GM12874 (cell line): ENCODE data around the gene LYVE1.

Source experiments
- TF ChIP-seq, protein P1 (sequence below): IDR thresholded peaks from 2 replicates; pipeline ENCODE4 v1.5.1; 2011; ENCODE audit warnings: low read depth, mild to moderate bottlenecking, control low read depth, low read length, moderate library complexity; ENCODE audit not compliant: insufficient read depth

LYVE1 gene

GRCh38 chr11:10566257-10566957 lies 2.1 kb downstream of the LYVE1 start:
- TF ChIP-seq, protein P1, sequence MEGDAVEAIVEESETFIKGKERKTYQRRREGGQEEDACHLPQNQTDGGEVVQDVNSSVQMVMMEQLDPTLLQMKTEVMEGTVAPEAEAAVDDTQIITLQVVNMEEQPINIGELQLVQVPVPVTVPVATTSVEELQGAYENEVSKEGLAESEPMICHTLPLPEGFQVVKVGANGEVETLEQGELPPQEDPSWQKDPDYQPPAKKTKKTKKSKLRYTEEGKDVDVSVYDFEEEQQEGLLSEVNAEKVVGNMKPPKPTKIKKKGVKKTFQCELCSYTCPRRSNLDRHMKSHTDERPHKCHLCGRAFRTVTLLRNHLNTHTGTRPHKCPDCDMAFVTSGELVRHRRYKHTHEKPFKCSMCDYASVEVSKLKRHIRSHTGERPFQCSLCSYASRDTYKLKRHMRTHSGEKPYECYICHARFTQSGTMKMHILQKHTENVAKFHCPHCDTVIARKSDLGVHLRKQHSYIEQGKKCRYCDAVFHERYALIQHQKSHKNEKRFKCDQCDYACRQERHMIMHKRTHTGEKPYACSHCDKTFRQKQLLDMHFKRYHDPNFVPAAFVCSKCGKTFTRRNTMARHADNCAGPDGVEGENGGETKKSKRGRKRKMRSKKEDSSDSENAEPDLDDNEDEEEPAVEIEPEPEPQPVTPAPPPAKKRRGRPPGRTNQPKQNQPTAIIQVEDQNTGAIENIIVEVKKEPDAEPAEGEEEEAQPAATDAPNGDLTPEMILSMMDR, result no peak

GRCh38 chr11:10565493-10565892 lies 3.0 kb downstream of the LYVE1 start:
- TF ChIP-seq, protein P1, result no peak

GRCh38 chr11:10564696-10565318 lies 3.7 kb downstream of the LYVE1 start:
- TF ChIP-seq, protein P1, result 0 out of 2 replicates have a peak, but pooled peaks have one; percentile 14

DNA sequence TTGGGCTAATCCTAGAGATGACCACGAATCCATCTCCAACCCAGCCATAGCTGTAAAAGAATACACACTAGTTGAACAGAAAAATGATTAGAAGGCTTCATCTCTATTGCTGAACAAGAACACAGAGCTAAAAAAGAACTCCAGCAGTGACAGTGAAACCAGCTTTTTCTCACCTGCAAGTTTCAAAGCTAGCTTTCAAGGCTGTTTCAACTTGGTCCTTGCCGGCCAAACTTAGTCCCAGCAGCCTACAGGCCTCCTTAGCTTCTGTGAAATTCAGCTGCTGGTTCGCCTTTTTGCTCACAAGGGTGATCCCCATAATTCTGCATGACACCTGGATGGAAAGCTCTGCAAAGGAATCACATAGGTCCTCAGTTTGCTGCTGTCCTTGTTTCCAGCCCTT lies 4.4 kb downstream of the LYVE1 start:
- TF ChIP-seq, protein P1, result no peak

DNA sequence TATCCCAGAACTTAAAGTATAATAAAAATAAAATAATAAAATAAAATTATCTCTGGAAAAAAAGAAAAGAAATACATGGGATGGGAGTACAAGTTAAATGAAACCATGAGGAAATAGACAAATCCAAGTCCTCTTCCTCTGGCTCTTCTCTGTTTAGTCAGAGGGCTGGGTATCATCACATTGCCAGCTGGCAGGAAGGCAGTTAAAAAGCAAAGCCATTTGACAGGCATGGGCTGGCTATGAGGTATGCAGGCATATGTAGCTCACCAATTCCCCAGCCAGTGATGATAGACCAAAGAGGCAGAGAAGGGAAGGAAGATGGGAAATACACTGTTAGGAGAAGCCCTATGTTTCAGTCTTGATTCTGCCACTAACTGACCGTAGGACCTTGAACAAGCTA lies 6.5 kb downstream of the LYVE1 start:
- TF ChIP-seq, protein P1, result no peak

GRCh38 chr11:10561043-10561818 lies 7.2 kb downstream of the LYVE1 start:
- TF ChIP-seq, protein P1, result no peak

DNA sequence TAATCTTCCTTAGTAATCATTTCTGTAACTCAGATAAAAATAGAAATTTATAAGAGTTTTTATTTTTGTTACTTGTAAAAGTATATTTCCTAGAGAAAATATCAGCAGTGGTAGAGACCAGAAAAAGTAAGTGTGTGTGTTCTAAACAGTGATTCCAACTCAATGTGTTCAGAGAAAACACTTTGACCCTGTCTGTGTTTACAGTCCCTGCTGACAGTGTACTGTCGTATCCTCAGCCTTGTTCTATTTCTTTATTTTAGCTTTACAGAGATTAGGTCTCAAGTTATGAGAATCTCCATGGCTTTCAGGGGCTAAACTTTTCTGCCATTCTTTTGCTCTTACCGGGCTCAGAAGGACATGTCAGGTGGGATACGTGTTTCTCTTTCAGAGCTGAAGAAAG lies 10.2 kb downstream of the LYVE1 start:
- TF ChIP-seq, protein P1, result no peak
